Muscle layer of colon (tissue), 2 donors: Measurements from ENCODE around the gene TNRC6B.

Experiments
- H3K27ac ChIP-seq: one replicate; pipeline ENCODE4 v1.7.0; 2013; ENCODE audit warnings: low read depth, mild to moderate bottlenecking, low read length, moderate library complexity
- H3K27me3 ChIP-seq, 2 donors: one replicate each; pipeline ENCODE4 v1.7.0; 2013; ENCODE audit warnings: low read length in 2 of 2, mild to moderate bottlenecking in 2 of 2; ENCODE audit not compliant: insufficient read depth in 2 of 2, control insufficient read depth in 1 of 2
- H3K36me3 ChIP-seq: one replicate; pipeline ENCODE4 v1.7.0; 2013; ENCODE audit warnings: mild to moderate bottlenecking, low read length; ENCODE audit not compliant: insufficient read depth
- H3K4me1 ChIP-seq: one replicate; pipeline ENCODE4 v1.7.0; 2013; ENCODE audit warnings: mild to moderate bottlenecking, low read length; ENCODE audit not compliant: insufficient read depth
- H3K4me3 ChIP-seq, 2 donors: one replicate each; pipeline ENCODE4 v1.7.0; 2013; ENCODE audit warnings: low read length in 2 of 2, low read depth in 1 of 2, mild to moderate bottlenecking in 1 of 2, moderate library complexity in 1 of 2
- H3K9ac ChIP-seq: one replicate; pipeline ENCODE4 v1.7.0; 2013; ENCODE audit warnings: low read length
- H3K9me3 ChIP-seq: one replicate; pipeline ENCODE4 v1.7.0; 2013; ENCODE audit warnings: mild to moderate bottlenecking, low read length
- donor health status: abdominal sarcoma.
- donor health status: Adenocarcinoma of cecum.

Gene TNRC6B

GRCh38 chr22:40236131-40236665 lies 58.5 kb downstream of the TNRC6B start:
- peaks cover 35% of the 10 kb centered on the region for H3K4me1 ChIP-seq
- no peak overlapping the region for H3K9ac ChIP-seq
- H3K36me3 ChIP-seq, result peaks cover 5% of the 10 kb centered on the region
- no peaks in the 10 kb centered on the region for H3K9me3 ChIP-seq
- no peak overlapping the region for H3K4me3 ChIP-seq
- no peak overlapping the region for H3K27ac ChIP-seq
- no peaks in the 10 kb centered on the region for H3K27me3 ChIP-seq

- Histone ChIP-seq H3K36me3 (peaks cover 5% of the 10 kb centered on the region), H3K27me3 (no peaks in the 10 kb centered on the region), H3K4me3 (no peak overlapping the region), H3K9ac (no peak overlapping the region), H3K27ac (no peak overlapping the region), H3K9me3 (no peaks in the 10 kb centered on the region), H3K4me1 (peaks cover 41% of the 10 kb centered on the region)
These were observed 59.5 kb downstream of the TNRC6B start for GRCh38 chr22:40237241-40237640.

DNA sequence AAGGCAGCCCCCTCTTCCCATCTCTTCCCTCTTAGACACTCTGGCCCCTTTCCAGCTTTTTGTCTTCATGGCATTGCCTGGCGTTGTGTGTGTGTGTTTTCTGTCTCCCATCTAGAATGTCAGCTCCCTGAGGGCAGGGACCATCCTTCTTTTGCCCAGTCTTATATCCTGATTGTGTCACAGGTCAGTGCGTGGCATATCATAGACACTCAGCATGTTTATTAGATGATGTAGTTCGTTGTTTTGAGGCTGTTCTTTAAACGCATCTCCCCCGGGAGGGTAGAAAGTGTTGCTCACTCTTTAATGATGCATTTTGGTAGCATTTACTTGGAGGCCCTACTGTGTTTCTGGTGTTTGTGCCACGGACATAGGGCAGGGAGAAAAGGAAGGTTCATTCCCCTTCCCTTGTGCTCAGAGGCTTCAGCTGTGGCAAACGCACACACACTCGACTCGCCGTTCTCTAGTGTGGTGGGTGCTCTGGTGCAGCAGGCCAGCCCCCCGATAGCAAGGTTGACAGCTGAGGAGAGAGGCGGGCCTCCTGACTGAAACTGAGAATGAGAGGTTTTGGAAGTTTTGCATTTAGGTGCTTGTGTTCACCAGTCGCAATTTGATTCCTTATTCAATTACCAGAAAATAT lies 60.2 kb downstream of the TNRC6B start:
- H3K27ac ChIP-seq, result no peak overlapping the region
- H3K9me3 ChIP-seq, result no peaks in the 10 kb centered on the region
- H3K27me3 ChIP-seq, result no peaks in the 10 kb centered on the region
- no peak overlapping the region for H3K4me3 ChIP-seq
- peaks cover 5% of the 10 kb centered on the region for H3K36me3 ChIP-seq
- H3K9ac ChIP-seq, result no peak overlapping the region
- H3K4me1 ChIP-seq, result peaks cover 41% of the 10 kb centered on the region

DNA sequence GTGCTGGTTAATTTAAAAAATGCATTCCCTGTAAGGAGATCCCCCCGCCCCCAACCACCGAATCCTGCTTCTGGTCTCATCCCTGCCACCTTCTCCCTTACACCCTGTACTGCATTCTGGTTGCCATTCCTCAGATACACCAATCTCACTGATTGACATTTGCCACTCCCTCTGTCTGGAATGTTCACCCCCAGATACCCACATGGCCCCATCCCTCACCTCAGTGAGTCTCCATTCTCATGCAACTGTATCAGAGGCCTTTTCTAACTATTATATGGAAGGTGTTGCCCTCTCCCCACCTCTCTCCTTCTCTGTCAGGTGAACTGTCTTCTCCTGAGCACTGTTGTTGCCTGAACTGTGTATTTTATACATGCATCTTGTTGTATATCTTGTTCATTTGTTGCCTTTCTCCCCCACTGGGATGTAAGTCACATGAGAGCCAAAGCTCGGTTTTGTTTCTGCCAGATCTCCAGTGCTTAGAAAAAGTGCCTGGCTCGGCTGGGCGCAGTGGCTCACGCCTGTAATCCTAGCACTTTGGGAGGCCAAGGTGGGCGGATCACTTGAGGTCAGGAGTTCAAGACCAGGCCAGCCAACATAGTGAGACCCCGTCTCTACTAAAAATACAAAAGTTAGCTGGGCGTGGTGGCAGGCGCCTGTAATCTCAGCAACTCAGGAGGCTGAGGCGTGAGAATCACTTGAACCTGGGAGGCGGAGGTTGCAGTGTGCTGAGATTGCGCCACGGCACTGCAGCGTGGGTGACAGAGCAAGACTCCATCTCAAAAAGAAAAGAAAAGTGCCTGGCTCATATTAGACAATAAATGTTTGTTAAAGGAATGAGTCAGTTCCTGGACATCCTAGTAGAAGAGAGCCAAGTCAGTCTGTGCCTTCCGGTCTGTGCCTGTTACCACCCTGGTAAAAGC lies 61.0 kb downstream of the TNRC6B start:
- H3K9me3 ChIP-seq, result no peaks in the 10 kb centered on the region
- no peak overlapping the region for H3K4me3 ChIP-seq
- H3K36me3 ChIP-seq, result peaks cover 5% of the 10 kb centered on the region
- H3K27ac ChIP-seq, result no peak overlapping the region
- H3K4me1 ChIP-seq, result peaks cover 41% of the 10 kb centered on the region
- H3K27me3 ChIP-seq, result no peaks in the 10 kb centered on the region
- no peak overlapping the region for H3K9ac ChIP-seq

- no peak overlapping the region for H3K27ac ChIP-seq
- no peak overlapping the region for H3K4me3 ChIP-seq
- H3K9me3 ChIP-seq, result no peaks in the 10 kb centered on the region
- no peaks in the 10 kb centered on the region for H3K36me3 ChIP-seq
- H3K4me1 ChIP-seq, result peaks cover 41% of the 10 kb centered on the region
- H3K27me3 ChIP-seq, result no peaks in the 10 kb centered on the region
- no peak overlapping the region for H3K9ac ChIP-seq
These were observed 61.6 kb downstream of the TNRC6B start for GRCh38 chr22:40239345-40239683.

- no peak overlapping the region for H3K9ac ChIP-seq
- peaks cover 41% of the 10 kb centered on the region for H3K4me1 ChIP-seq
- no peaks in the 10 kb centered on the region for H3K27me3 ChIP-seq
- H3K9me3 ChIP-seq, result no peaks in the 10 kb centered on the region
- H3K4me3 ChIP-seq, result no peak overlapping the region
- H3K36me3 ChIP-seq, result no peaks in the 10 kb centered on the region
- no peak overlapping the region for H3K27ac ChIP-seq
These were observed 62.4 kb downstream of the TNRC6B start for GRCh38 chr22:40240160-40240559.

GRCh38 chr22:40240686-40241085 lies 63.0 kb downstream of the TNRC6B start:
- Histone ChIP-seq H3K4me1 (peaks cover 37% of the 10 kb centered on the region), H3K27me3 (no peaks in the 10 kb centered on the region), H3K9ac (no peak overlapping the region), H3K9me3 (no peaks in the 10 kb centered on the region), H3K27ac (no peak overlapping the region), H3K4me3 (no peak overlapping the region), H3K36me3 (no peaks in the 10 kb centered on the region)

DNA sequence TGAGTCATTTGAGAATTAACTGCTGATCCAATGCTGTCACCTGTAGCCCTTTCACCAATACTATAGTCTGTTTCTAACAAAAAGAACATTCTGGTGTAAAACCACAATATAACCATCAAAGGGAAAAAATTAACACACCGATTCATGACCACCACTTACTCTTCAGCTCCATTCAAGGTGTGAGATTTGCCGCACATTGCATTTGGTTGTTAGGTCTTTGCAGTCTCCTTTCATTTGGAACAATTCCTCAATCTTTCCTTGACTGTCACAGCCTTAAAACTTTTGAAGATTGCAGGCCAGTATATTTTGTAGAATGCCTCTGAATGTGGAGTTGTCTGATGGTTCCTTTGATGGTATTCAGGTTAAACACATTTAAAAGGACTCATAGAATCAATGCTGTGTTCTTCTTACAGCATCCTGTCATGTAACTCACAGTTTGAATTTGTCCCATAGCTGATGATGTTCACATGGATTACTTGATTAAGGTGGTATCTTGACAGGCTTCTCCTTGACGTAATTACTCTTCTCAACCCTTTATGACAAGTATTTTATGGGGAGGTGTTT lies 63.6 kb downstream of the TNRC6B start:
- Histone ChIP-seq H3K27ac (no peak overlapping the region), H3K9me3 (no peaks in the 10 kb centered on the region), H3K4me3 (no peak overlapping the region), H3K9ac (no peak overlapping the region), H3K27me3 (no peaks in the 10 kb centered on the region), H3K36me3 (peaks cover 2% of the 10 kb centered on the region), H3K4me1 (peaks cover 34% of the 10 kb centered on the region)

DNA sequence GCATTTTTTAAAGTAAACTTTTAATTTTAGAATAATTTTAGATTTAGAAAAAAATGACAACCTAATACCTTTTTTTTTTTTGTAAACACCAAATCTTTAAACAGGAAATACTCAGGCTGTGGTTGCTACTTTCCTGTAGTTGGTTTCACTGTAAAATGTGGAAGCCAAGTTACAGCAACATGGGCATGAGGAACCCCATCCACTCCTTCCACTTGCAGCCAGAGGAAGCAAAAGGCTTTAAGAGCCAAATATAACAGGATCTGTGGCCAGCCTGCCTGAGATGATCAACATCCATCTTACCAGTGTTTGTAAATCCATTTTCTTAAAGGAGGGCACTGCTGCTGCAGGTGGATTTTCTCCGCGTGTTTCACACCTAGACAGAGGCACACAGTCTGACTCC lies 66.2 kb downstream of the TNRC6B start:
- peaks cover 18% of the 10 kb centered on the region for H3K4me1 ChIP-seq
- peaks cover 17% of the 10 kb centered on the region for H3K36me3 ChIP-seq
- no peak overlapping the region for H3K9ac ChIP-seq
- no peaks in the 10 kb centered on the region for H3K9me3 ChIP-seq
- no peaks in the 10 kb centered on the region for H3K27me3 ChIP-seq
- H3K4me3 ChIP-seq, result no peak overlapping the region
- no peak overlapping the region for H3K27ac ChIP-seq

- H3K4me1 ChIP-seq, result peaks cover 12% of the 10 kb centered on the region
- H3K9ac ChIP-seq, result no peak overlapping the region
- H3K9me3 ChIP-seq, result no peaks in the 10 kb centered on the region
- no peak overlapping the region for H3K27ac ChIP-seq
- H3K27me3 ChIP-seq, result no peaks in the 10 kb centered on the region
- peaks cover 17% of the 10 kb centered on the region for H3K36me3 ChIP-seq
- no peak overlapping the region for H3K4me3 ChIP-seq
These were observed 66.9 kb downstream of the TNRC6B start for GRCh38 chr22:40244586-40244985.

DNA sequence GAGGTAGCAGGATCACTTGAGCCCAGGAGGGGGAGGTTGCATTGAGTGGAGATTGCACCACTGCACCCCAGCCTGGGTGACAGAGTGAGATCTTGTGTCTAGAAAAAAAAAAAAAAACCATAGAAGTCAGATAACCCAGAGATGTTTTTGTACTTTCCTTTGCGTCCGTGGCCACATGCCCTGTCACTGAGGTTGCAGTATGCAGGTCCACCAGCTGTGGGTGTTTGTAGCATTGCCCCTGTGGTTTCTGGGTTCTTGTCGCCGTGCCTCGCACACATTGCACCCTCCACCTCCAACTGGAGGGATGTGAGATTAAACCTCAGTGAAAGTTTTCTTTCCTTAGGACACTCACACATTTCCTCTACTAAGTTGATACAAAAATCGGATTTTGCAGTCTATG lies 70.3 kb downstream of the TNRC6B start:
- Histone ChIP-seq H3K27ac (no peak overlapping the region), H3K27me3 (no peaks in the 10 kb centered on the region), H3K4me3 (no peak overlapping the region), H3K36me3 (peaks cover 17% of the 10 kb centered on the region), H3K9me3 (no peaks in the 10 kb centered on the region), H3K4me1 (no peaks in the 10 kb centered on the region), H3K9ac (no peak overlapping the region)
